ENCODE measurements around the gene EPHB1.

Gene EPHB1

DNA sequence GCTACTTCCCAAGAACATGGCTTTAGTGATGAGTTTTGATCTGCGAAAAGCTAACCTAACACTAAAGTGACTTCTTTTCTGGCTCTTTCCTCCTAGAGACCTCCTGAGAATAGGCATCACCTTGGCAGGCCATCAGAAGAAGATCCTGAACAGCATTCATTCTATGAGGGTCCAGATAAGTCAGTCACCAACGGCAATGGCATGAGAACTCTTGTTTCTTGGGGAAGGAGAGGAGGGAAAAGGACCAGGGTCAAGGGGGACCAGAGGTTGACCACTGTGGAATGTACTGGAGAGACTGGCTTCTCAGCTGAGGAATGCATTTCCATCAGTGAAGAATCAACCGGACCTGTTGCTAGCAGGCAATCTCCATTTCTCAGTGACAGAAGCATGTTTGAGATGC, 463.9 kb downstream of the EPHB1 start:
- DNase-seq (ENCODE audit: low spot score), result no peak

DNA sequence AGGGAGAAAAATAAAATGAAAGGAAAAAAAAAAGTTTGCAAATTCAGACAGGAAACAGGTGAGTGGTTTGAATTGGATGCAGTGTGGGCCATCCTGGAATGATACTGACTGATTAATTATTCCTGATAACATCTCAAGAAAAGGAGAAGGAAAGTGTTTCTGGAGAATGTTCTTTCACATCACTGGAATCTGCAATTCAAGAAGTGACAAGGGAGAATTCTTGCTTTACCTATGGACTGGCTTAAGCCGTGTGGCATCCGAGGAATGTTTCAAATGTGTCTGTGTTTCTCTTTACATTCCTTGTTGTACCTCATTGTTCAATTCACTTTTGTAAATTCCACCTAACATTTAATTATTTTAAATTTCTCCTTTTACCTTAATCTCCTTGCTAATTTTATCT, 465.0 kb downstream of the EPHB1 start:
- no peak for DNase-seq (ENCODE audit: low spot score)

DNA sequence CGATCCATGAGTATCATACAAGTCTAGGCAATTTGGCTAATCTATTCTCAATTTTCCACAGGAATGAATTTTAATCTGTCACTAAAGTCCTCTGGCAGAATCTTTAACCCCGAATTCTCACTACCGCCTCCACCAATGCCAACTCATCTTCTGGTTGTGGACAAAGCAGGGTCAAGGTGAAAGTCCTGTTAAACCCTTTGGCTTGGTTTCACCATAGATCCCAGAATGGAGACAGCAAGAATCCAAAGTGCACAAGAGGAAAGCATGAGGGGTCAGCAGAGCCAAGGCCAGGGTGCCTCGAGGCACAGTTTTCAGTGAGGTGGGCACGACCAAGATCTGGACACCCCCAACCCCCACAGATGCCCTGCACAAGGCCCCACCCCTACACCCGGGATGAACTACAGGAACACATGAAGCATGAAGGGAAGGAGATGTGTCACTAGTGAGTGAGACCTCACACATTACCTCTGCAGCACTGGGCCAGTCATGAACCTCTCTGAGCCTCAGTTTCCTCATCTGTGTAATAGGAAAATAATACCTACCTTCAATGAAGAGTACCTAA, 466.2 kb downstream of the EPHB1 start:
- DNase-seq (ENCODE audit: low spot score), result no peak

- no peak for DNase-seq (ENCODE audit: low spot score)
Observed at GRCh38 chr3:135261916-135262315, 466.9 kb downstream of the EPHB1 start.

- DNase-seq (ENCODE audit: low spot score), result no peak
Observed at GRCh38 chr3:135262441-135262840, 467.4 kb downstream of the EPHB1 start.

DNA sequence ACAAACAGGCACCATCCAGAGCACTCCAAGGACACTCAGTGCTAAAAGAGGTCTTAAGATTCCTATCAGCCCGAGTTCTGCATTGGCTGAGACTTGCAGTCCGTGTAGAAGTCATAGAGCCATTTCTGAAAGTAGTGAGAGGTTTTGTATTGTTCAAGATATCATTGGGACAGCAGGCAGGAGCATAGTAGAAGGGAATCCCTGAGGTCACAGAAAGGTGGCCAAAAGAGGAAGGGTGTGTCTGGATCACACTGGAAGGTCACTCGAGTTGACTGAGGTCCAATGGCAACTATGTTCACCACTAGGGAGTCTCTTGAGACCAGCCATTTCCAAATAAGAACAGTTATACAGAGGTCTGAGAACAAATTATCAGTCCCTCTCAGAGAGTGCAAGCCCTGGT, 468.3 kb downstream of the EPHB1 start:
- DNase-seq (ENCODE audit: low spot score), result no peak

DNA sequence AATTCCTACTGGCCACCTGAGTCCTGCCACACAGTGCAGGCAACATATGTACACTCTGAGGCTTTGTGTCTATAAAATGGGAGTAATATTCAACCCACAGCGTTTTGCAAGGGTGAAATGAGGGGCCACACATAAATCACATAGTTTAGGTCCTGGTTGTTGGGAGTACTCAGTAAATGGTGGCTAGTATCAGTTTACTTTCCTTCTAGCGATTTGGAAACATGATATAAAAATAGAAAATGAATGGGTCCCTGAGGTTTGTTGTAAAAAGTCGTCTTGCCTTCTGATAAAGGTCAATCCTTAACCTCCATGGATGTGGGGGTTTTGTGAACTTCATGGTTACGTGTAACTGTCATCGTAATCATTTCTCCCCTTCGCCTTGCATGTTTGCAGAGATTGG, 472.4 kb downstream of the EPHB1 start:
- DNase-seq (ENCODE audit: low spot score), result no peak

- DNase-seq (ENCODE audit: low spot score), result no peak
Observed at GRCh38 chr3:135268941-135269532, 474.0 kb downstream of the EPHB1 start.

DNA sequence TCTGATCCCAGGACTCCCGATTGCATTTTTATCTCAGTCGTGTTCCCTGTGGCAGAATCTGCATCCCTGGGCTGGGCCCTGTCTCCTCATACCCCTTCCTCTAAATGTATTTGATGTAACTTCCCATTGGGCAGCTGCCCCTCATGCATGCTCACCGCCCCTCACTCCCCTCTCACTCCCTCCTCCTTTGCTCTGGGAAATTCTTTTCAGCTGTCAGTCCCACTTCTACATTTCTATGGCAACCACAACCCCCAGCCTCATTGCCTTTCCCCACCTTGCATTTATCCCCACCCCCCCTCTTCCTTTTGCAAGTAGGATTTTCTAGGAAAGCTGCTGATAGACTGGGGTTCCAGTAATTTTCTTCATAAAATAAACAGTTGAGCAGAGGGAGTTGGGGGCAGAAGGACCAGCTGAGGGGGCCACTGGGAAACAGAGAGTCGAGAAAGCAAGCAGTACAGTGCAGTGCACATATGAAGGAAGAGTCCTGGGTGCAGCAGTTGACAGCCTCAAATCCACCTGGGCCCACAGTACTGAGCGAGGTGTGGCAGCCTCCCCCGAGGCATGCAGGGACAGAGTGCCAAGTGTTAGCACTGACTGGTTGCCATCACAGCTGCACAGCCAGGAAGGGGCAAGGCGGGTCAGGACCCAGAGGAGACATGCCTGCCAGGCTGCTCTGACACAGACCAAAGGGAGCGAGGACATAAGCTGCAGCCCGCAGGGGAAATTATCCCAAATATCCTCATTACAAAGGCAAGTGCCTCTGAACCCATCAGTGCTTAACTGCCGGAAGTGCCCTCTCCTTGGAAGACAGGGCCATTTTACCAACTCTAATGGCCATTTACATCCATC, 476.3 kb downstream of the EPHB1 start:
- no peak for DNase-seq (ENCODE audit: low spot score)

DNA sequence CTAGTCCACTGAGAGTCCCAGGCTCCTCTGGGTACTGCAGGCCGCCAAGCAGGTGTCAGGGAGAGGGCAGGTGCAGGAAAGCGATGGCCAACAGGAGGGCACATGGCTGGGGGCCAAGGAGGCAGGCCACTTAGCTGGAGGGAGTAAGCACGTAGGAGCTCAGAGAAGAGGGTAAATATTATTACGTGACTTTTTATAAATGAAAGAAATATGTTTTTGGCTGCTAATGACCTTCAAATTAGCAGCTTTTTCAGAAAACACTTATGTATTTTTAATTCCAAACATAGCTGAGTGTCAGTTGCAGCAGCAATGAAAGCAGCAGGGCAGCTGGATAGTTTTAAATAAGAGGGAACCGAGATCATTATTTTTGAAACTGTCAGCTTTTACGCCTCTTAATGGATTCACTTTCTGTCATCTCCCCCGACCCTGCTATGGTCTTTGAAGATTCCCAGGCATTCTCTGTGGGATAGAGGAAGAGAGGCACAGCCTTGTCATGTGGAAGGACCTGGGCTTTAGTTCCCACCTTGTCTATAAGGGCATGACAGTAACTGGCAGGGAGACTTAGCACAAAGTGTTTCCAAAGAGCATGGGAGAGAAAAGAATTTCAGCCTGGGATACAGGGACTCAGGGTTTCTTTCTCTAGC, 477.1 kb downstream of the EPHB1 start:
- DNase-seq (ENCODE audit: low spot score), result no peak

GRCh38 chr3:135292162-135292561, 497.1 kb downstream of the EPHB1 start:
- no peak for DNase-seq (ENCODE audit: low spot score)

DNA sequence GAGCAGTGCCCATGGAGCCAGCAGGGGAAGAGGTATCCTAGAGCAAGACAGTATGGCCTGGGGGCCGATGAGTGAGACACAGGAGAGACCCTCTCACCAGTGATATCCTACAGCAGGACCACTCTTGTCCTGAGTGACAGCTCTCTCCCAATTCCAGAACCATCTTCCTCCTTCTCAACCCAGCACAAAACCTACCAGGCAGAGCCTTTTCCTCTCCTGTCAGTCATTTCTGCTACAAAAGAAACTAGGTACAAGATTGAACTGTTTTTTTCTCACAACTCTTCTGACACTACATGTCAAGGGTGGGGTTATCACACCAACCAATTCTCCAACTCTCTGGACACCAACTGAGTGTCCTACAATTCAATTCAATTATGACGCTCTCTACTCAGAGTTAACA, 506.6 kb downstream of the EPHB1 start:
- DNase-seq (ENCODE audit: low spot score), result no peak

DNA sequence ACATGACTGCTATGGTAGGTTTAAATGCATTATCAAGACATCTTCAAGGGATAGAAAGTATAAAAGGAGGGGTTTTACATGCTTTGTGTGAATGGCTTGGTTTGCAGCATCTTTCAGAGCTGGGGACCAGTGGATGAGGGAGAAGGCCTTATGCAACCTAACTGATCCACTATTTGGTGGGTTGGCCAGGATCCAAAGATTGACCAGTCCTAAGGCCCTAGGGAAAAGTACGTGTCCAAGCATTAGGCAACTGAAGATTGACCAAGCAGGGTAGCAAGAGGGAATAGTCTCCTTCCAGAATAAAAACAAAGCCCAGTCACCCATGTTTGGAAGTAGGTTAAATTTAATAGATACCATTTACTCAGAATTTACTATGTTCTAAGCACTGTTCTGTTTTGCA, 509.3 kb downstream of the EPHB1 start:
- no peak for DNase-seq (ENCODE audit: low spot score)

All from left forelimb (tissue), 1 donor.